ENCODE measurements around the gene CACNA1B.
"Not testable (repeated sequence)": the region's sequence is repeated elsewhere in the genome, so short reads cannot be mapped to it uniquely, and the experiment has no call there.

DNA sequence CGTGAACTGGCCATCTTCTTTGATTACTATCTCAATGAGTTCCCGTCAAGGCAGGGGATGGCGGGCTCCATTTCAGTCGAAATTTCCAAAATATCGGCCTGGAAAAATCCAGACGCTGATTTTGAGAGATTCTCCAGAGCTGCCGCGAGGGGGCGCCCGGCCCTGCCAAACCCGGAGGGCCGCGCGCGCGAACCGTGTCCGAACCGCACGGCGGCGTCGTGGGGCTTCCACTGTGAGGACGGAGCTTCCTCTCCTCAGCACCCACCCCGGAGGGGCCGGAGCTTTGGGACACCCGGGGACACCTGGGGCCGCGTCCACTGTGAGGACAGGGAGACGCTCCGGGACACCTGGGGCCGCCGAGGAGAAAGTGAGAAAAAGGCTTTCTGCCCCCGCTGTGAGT lies 270.0 kb downstream of the CACNA1B start:
- TF ChIP-seq, protein P1, sequence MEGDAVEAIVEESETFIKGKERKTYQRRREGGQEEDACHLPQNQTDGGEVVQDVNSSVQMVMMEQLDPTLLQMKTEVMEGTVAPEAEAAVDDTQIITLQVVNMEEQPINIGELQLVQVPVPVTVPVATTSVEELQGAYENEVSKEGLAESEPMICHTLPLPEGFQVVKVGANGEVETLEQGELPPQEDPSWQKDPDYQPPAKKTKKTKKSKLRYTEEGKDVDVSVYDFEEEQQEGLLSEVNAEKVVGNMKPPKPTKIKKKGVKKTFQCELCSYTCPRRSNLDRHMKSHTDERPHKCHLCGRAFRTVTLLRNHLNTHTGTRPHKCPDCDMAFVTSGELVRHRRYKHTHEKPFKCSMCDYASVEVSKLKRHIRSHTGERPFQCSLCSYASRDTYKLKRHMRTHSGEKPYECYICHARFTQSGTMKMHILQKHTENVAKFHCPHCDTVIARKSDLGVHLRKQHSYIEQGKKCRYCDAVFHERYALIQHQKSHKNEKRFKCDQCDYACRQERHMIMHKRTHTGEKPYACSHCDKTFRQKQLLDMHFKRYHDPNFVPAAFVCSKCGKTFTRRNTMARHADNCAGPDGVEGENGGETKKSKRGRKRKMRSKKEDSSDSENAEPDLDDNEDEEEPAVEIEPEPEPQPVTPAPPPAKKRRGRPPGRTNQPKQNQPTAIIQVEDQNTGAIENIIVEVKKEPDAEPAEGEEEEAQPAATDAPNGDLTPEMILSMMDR (IDR thresholded peaks at IDR 0.05 in 2 of 3, conservative IDR thresholded peaks at IDR 0.05 in 1 of 3; ENCODE audit: insufficient read depth in 2 of 3, low read depth in 1 of 3, low read length in 3 of 3): peak; percentile 48 to 84 (median 52); a peak in 5 of 6 replicates
- not testable (repeated sequence) for TF ChIP-seq RBM15 (IDR thresholded peaks at IDR 0.05; ENCODE audit: insufficient read depth, low read length); DNMT1 (IDR thresholded peaks at IDR 0.05); LARP7 (IDR thresholded peaks at IDR 0.05); ZNF830 (CRISPR knock-in tag; IDR thresholded peaks at IDR 0.05); POLR2AphosphoS5 (IDR thresholded peaks at IDR 0.05; ENCODE audit: control insufficient read depth, insufficient read depth, low read depth, low read length); TEAD4 (IDR thresholded peaks at IDR 0.05; ENCODE audit: low read length); TEAD4 (CRISPR knock-in tag; IDR thresholded peaks at IDR 0.05; ENCODE audit: borderline replicate concordance); FOXJ3 (CRISPR knock-in tag; IDR thresholded peaks at IDR 0.05); MYBL2 (IDR thresholded peaks at IDR 0.05; ENCODE audit: low read depth); MYBL2 (CRISPR knock-in tag; IDR thresholded peaks at IDR 0.05; ENCODE audit: borderline replicate concordance); CREB1 (IDR thresholded peaks at IDR 0.05); CREB1 (CRISPR knock-in tag; IDR thresholded peaks at IDR 0.05); ZKSCAN8 (CRISPR knock-in tag; IDR thresholded peaks at IDR 0.05); PCBP2 (IDR thresholded peaks at IDR 0.05; ENCODE audit: low read depth, low read length, poor library complexity, severe bottlenecking)
- TF ChIP-seq, protein P2, sequence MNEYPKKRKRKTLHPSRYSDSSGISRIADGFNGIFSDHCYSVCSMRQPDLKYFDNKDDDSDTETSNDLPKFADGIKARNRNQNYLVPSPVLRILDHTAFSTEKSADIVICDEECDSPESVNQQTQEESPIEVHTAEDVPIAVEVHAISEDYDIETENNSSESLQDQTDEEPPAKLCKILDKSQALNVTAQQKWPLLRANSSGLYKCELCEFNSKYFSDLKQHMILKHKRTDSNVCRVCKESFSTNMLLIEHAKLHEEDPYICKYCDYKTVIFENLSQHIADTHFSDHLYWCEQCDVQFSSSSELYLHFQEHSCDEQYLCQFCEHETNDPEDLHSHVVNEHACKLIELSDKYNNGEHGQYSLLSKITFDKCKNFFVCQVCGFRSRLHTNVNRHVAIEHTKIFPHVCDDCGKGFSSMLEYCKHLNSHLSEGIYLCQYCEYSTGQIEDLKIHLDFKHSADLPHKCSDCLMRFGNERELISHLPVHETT (CRISPR knock-in tag; conservative IDR thresholded peaks at IDR 0.05 in 1 of 2, IDR thresholded peaks at IDR 0.05 in 1 of 2): not testable (repeated sequence)
